ENCODE data around the gene FBXO34.

FBXO34 gene

DNA sequence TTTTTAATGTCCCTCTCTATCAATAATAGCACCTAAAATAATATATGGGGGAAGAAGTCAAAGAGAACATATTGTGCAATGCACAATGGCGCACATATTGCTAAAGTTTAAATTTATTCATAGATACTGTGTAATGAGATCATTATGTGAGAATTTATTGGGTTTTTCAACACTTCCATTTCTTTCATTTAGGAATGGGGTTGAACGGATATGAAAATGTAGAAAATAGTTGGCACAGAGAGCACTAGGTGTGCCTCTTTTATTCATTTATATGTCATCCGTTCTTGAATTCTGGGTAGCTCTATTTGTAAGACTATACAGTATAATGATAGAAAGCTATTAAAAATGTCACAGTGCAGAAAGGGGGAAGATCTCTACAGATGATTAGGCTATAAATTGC is 76.5 kb downstream of the FBXO34 start:
- TF ChIP-seq, protein P1, sequence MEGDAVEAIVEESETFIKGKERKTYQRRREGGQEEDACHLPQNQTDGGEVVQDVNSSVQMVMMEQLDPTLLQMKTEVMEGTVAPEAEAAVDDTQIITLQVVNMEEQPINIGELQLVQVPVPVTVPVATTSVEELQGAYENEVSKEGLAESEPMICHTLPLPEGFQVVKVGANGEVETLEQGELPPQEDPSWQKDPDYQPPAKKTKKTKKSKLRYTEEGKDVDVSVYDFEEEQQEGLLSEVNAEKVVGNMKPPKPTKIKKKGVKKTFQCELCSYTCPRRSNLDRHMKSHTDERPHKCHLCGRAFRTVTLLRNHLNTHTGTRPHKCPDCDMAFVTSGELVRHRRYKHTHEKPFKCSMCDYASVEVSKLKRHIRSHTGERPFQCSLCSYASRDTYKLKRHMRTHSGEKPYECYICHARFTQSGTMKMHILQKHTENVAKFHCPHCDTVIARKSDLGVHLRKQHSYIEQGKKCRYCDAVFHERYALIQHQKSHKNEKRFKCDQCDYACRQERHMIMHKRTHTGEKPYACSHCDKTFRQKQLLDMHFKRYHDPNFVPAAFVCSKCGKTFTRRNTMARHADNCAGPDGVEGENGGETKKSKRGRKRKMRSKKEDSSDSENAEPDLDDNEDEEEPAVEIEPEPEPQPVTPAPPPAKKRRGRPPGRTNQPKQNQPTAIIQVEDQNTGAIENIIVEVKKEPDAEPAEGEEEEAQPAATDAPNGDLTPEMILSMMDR (IDR thresholded peaks at IDR 0.05; ENCODE audit: extremely low read depth, missing control alignments), result no peak
- no peak for DNase-seq (ENCODE audit: low spot score)

- TF ChIP-seq, protein P1 (IDR thresholded peaks at IDR 0.05; ENCODE audit: extremely low read depth, missing control alignments), result no peak
- DNase-seq (ENCODE audit: low spot score), result no peak
Observed at GRCh38 chr14:55348766-55349453, 77.7 kb downstream of the FBXO34 start.

GRCh38 chr14:55349565-55349964 is 78.3 kb downstream of the FBXO34 start:
- no peak for DNase-seq (ENCODE audit: low spot score)
- TF ChIP-seq, protein P1 (IDR thresholded peaks at IDR 0.05; ENCODE audit: extremely low read depth, missing control alignments), result no peak

DNA sequence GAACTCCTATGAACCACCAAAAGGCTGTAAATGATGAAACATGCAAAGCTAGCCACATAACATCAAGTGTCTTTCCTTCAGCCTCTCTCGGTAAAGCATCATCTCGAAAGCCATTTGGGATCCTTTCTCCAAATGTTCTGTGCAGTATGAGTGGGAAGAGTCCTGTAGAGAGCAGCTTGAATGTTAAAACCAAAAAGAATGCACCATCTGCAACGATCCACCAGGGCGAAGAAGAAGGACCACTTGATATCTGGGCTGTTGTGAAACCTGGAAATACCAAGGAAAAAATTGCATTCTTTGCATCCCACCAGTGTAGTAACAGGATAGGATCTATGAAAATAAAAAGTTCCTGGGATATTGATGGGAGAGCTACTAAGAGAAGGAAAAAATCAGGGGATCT is 79.2 kb downstream of the FBXO34 start:
- no peak for DNase-seq (ENCODE audit: low spot score)

GRCh38 chr14:55351111-55351510 is 79.9 kb downstream of the FBXO34 start:
- no peak for DNase-seq (ENCODE audit: low spot score)
- TF ChIP-seq, protein P1 (IDR thresholded peaks at IDR 0.05; ENCODE audit: extremely low read depth, missing control alignments), result no peak

More for the DNA sequence above, 79.2 kb downstream of the FBXO34 start:
- TF ChIP-seq, protein P1 (IDR thresholded peaks at IDR 0.05; ENCODE audit: extremely low read depth, missing control alignments), result no peak

DNA sequence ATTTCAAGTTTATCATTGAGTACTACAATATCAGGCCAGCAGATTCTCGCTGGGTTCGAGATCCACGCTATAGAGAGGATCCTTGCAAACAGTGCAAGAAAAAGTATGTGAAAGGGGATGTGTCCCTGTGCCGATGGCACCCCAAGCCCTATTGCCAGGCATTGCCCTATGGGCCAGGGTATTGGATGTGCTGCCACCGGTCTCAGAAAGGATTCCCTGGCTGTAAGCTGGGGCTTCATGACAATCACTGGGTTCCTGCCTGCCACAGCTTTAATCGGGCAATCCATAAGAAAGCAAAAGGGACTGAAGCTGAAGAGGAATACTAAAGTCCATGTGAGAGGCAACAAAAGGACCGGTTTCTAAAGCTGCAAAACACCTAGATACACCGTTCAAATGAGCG is 81.0 kb downstream of the FBXO34 start:
- TF ChIP-seq, protein P1 (IDR thresholded peaks at IDR 0.05; ENCODE audit: extremely low read depth, missing control alignments), result no peak
- DNase-seq (ENCODE audit: low spot score), result no peak

- DNase-seq (ENCODE audit: low spot score), result no peak
- TF ChIP-seq, protein P1 (IDR thresholded peaks at IDR 0.05; ENCODE audit: extremely low read depth, missing control alignments), result no peak
Observed at GRCh38 chr14:55353686-55354467, 82.7 kb downstream of the FBXO34 start.

All from GM20000 (cell line).